Activated CD4-positive, alpha-beta T cell treated with anti-CD3 and anti-CD28 coated beads for 36 hours (primary cell): ENCODE results near the gene PSIP1. TPM values are rescaled to one million over a fixed set of nuclear protein-coding genes. Genes with fewer than 3 reads are reported as not detected.

Source experiments
- ATAC-seq: fragments of 200-7000 bp; cut with Tn5 transposase; one replicate; pipeline ENCODE4 v1.10.0; 2021; ENCODE audit warnings: mild to moderate bottlenecking, moderate library complexity
- CTCF ChIA-PET: fragments of 350-600 bp; sonication (Branson Sonifier 250); formaldehyde crosslinking; loops from one replicate; lab custom pipeline; 2021; ENCODE audit warnings: antibody characterized with exemption; lab: Charles Lee
- POLR2A ChIA-PET: fragments of 350-600 bp; sonication (Branson Sonifier 250); formaldehyde crosslinking; loops from one replicate; lab custom pipeline; 2021; ENCODE audit warnings: antibody characterized with exemption, inconsistent platforms; lab: Charles Lee
- DNase-seq: peaks from one replicate; pipeline ENCODE4 v3.0.0-alpha.2; 2020
- H3K27ac Mint-ChIP-seq: one replicate; pipeline ENCODE4 v1.8.0; 2021; ENCODE audit warnings: mixed read lengths
- H3K27me3 Mint-ChIP-seq: one replicate; pipeline ENCODE4 v1.8.0; 2021; ENCODE audit warnings: mixed read lengths
- H3K36me3 Mint-ChIP-seq: one replicate; pipeline ENCODE4 v1.8.0; 2021; ENCODE audit warnings: low read depth, mixed read lengths
- H3K4me1 Mint-ChIP-seq: one replicate; pipeline ENCODE4 v1.8.0; 2021; ENCODE audit warnings: mixed read lengths
- H3K4me3 Mint-ChIP-seq: one replicate; pipeline ENCODE4 v1.8.0; 2021; ENCODE audit warnings: mild to moderate bottlenecking, moderate library complexity, mixed read lengths
- H3K9me3 Mint-ChIP-seq: one replicate; pipeline ENCODE4 v1.8.0; 2021; ENCODE audit warnings: low read depth, mixed read lengths
- intact Hi-C, 2 experiments: fragments of 100-400 bp; cut with DNase I in 1 of 2; cut with micrococcal nuclease in 1 of 2; formaldehyde crosslinking; loops; one replicate each; pipeline versions ENCODE4 v1.14.2 to v1.15.1; 2022 to 2024; cut with DNase I, micrococcal nuclease
- total RNA-seq, 2 experiments: library from RNA; stranded (reverse); gene quantifications; one replicate each; pipeline ENCODE4 v1.2.3, GENCODE V29; 2021

Gene PSIP1
- total RNA-seq, 2 experiments from 2014 or later, result 139 to 189 TPM

DNA sequence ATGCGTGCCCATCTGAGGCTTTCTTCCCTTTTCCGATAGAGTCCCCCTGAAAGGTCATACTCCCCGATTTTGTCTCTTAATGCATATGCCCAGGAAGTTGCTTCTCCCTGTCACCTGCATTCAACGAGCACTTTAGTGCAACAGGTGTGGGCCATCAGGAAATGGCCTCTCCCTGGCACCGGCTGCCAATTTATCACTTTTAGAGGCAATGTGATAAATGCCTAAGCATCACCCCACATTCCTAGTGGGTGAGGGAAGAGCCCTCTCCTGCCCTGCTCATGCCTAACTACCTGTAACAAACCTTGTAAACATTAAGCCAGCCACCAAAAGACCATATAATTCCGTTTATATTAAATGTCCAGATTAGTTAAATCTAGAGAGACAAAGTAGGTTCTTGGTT is 89.2 kb downstream of the PSIP1 start:
- POLR2A ChIA-PET, result no interaction called here
- H3K27me3 Mint-ChIP-seq, result no peaks in the 10 kb centered on the region
- CTCF ChIA-PET, result interaction anchor here (1.1 kb wide), 2 partner anchors 10 to 146 kb away, joined by 3 to 4 read pairs; no protein-coding TSS in a partner anchor
- no peak for ATAC-seq
- no peak overlapping the region for H3K27ac Mint-ChIP-seq
- H3K4me3 Mint-ChIP-seq, result no peak overlapping the region
- H3K4me1 Mint-ChIP-seq, result peaks cover 27% of the 10 kb centered on the region
- DNase-seq, result no peak
- no peaks in the 10 kb centered on the region for H3K9me3 Mint-ChIP-seq
- peaks cover 26% of the 10 kb centered on the region for H3K36me3 Mint-ChIP-seq
- intact Hi-C loops, result loop anchor here (5.0 kb wide), 2 partner anchors 186 to 729 kb away; partner anchors contain the start of gene ZDHHC21 (in 1 of the 2)

DNA sequence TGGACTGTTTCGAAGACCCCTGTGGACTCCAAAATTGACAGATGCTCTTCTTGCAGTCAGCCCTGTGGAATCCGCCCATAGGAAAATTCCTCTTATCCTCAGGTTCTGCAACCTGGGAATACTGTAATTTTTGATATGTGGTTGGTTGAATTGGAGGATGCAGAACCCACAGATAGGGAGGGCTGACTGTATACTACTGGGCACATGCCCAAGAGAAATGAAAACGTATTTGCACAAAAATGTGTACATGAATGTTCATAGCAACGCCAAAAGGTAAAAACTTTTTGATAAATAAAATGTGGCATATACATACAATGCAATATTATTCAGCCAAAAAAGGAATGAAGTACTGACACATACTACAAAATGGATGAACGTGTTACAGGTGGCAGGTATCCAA is 90.0 kb downstream of the PSIP1 start:
- peaks cover 21% of the 10 kb centered on the region for H3K4me1 Mint-ChIP-seq
- intact Hi-C loops, result loop anchor here (5.0 kb wide), 2 partner anchors 187 to 728 kb away; partner anchors contain the start of gene ZDHHC21 (in 1 of the 2)
- CTCF ChIA-PET, result no interaction called here

DNA sequence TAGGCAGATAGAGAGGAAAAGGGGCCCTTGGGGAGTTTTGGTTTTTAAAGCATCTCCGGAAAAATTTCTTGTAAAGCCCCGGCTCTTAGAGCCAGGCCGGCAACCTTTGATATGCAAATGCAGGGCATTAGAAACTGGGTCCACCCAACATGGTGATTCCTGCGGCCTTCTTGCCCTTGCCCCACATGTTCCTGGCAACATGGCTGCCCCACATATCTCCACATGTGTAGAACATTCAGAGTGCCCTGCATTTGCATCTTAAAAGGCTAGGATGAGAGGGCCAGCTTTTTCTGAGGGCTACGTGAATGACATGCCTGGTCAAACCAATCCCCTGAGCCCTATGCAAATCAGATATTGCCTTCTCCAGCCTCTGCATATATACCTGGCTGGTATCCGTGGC is 93.1 kb downstream of the PSIP1 start:
- Mint-ChIP-seq H3K36me3 (no peaks in the 10 kb centered on the region), H3K9me3 (no peaks in the 10 kb centered on the region), H3K27me3 (no peaks in the 10 kb centered on the region), H3K4me1 (peaks cover 5% of the 10 kb centered on the region), H3K4me3 (no peak overlapping the region), H3K27ac (no peak overlapping the region)
- intact Hi-C loops, result loop anchor here (1.0 to 2.0 kb wide), 6 partner anchors 139 to 313 kb away; no protein-coding TSS in a partner anchor
- POLR2A ChIA-PET, result no interaction called here
- CTCF ChIA-PET, result no interaction called here
- ATAC-seq (no peak), DNase-seq (no peak)

More for the DNA sequence above, 90.0 kb downstream of the PSIP1 start:
- Mint-ChIP-seq H3K36me3 (peaks cover 20% of the 10 kb centered on the region), H3K4me3 (no peak overlapping the region), H3K27me3 (no peaks in the 10 kb centered on the region), H3K27ac (no peak overlapping the region), H3K9me3 (no peaks in the 10 kb centered on the region)
- no peak for ATAC-seq
- POLR2A ChIA-PET, result no interaction called here
- no peak for DNase-seq

DNA sequence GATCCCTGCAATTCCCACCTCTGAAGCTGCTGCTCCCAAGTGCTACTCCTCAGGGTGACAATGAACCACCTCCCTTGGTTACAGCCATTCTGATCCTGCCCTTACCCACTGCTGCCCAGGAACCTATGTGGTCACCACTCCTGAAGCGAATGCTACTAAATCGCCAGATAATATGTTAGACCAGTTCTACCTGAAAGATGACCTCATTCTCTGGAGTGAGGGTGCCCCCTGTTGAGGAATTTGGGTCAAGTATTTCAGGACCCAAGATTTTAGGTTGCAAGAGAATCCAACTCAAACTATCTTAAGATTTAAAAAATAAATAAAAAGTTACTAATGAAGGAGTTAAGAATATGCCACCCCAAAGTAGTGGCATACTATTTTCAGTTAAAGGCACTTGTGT is 93.9 kb downstream of the PSIP1 start:
- ChIA-PET POLR2A (no interaction called here), CTCF (interaction anchor here (0.7 to 2.0 kb wide), 10 partner anchors 9 to 310 kb away, joined by 3 to 13 read pairs (median 3); no protein-coding TSS in a partner anchor)
- Mint-ChIP-seq H3K27me3 (no peaks in the 10 kb centered on the region), H3K36me3 (no peaks in the 10 kb centered on the region), H3K27ac (no peak overlapping the region), H3K4me3 (no peak overlapping the region), H3K9me3 (no peaks in the 10 kb centered on the region), H3K4me1 (peaks cover 1% of the 10 kb centered on the region)
- intact Hi-C loops, result loop anchor here (1.0 to 2.0 kb wide), 6 partner anchors 138 to 312 kb away; no protein-coding TSS in a partner anchor
- ATAC-seq, result no peak
- peak; percentile 61 for DNase-seq

Other genes with a start within 250 kb of the PSIP1 start
- 10 to 100 TPM; 26.4 to 34.4 TPM for gene TTC39B, start 203.8 kb downstream of the PSIP1 start, total RNA-seq
- gene SNAPC3, start 88.1 kb downstream of the PSIP1 start, total RNA-seq, result 10 to 100 TPM; 37.8 to 39.6 TPM
- gene CCDC171, start 42.1 kb upstream of the PSIP1 start, total RNA-seq, result 1 to 10 TPM; 2.8 to 2.9 TPM